NCI-H82 treated with DMSO at 0.1 percent for 48 hours (cell line): ENCODE measurements around the gene MPP1.

Experiments
- DNase-seq: peaks from one replicate; lab custom pipeline; 2025; ENCODE audit not compliant: unreplicated experiment; lab: John Stamatoyannopoulos, UW

The MPP1 gene

GRCh38 chrX:154813801-154814200 lies 8.5 kb upstream of the MPP1 start:
- no peak for DNase-seq

DNA sequence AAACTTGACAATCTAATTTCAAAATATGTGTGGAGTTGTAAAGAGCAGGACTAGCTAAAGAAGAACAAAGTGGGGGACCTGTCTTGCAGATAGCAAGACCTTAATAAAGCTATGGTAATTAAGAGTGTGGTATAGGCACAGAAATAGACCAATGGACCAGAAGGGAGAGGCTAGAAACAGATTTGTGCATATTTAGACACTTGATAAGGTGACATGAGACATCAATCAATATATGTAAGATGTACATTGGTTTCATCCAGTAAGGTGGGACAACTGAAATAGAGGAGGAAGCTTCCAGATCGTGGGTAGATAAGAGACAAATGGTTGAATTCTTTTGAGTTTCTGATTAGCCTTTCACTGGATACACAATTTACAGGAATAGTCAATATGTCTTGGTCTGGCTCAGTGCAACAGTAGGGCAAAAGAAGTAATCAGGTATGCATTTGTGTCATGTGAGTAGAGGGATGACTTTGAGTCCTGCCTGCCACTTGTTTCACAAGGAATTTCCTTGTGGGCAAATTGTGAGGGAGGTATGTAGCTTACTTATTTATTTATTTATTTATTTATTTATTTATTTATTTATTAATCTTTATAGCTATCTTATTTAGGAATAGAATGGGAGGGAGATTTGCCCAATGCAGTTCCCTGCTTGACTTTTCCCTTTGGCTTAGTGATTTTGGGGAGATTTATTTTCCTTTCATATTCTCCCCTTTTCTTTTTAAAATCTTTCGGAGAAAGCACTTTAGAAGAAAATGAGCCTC lies 7.2 kb upstream of the MPP1 start:
- DNase-seq, result no peak

DNA sequence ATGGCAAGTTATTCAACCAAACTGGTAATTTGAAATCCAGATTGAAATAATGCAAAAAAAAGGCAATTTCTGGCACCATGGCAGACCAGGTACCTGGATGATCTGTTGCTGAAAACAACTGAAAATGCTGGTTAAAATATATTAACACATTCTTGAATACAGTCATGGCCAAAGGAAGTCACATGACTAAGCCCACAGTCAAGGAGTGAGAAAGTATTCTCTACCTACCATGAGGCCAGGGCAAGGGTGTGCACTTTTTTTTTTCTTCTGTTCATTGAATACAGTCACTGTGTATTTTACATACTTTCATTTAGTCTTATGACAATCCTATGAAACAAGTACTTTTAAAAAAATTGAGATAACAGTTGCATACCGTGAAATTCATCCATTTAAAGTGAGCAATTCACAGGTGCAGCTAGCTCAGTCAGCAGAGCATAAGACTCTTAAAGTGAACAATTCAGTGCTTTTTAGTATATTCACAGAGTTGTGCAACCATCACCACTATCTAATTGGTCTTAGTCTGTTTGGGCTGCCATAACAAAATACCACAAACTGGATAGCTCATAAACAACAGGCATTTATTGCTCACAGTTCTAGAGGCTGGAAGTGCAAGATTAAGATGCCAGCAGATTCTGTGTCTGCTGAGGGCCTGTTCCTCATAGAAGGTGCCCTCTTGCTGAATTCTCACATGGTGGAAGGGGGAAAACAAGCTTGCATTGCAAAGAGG lies 4.8 kb upstream of the MPP1 start:
- DNase-seq, result no peak

- no peak for DNase-seq
These were observed 1.7 kb upstream of the MPP1 start for GRCh38 chrX:154806837-154807501.

- DNase-seq, result no peak
These were observed 409 bp upstream of the MPP1 start for GRCh38 chrX:154805696-154806091.

- DNase-seq, result no peak
These were observed 876 bp downstream of the MPP1 start for GRCh38 chrX:154804261-154804956.

GRCh38 chrX:154802947-154803346 lies 2.3 kb downstream of the MPP1 start:
- no peak for DNase-seq

- no peak for DNase-seq
These were observed 4.6 kb downstream of the MPP1 start for GRCh38 chrX:154800478-154801210.

DNA sequence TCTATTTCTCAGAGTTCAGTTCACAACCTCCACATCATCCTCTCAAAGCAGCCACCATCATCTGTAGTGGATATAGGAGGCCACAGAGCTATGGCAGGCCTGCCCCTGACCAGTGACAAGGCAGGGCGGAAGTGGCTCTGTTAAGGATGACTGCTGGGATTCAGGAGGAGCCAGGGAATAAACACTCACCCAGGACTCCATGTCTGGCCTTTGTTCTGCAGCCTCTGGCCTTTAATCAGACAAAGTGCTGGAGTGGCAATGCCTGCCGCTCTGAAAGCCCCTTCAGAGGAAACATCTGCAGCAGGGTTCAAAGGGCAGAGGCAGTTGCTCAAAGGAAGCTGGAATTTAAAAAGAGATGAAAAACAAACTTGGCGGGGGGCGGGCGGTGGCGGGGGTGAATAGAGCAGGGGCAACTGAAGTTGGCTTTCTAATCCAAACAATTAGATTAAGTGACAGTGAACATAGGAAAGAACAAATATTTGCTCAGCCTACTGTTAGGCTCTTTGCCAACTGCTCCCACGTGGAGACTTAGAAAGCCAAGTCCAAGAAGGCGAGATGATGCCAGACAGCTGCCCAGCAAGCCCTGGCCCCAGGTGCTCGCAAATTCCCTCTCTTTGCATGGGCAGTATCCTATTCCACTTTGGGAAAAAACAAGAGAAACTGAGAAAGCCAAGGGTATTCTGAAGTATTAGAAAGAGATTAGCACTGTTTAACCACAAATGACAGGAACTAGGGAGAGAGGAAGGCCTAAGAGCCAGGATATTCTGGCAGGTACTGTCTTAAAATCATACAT lies 5.5 kb downstream of the MPP1 start:
- peak; percentile 76 for DNase-seq

GRCh38 chrX:154797006-154797405 lies 8.3 kb downstream of the MPP1 start:
- no peak for DNase-seq

GRCh38 chrX:154795016-154795415 lies 10.3 kb downstream of the MPP1 start:
- DNase-seq, result no peak

DNA sequence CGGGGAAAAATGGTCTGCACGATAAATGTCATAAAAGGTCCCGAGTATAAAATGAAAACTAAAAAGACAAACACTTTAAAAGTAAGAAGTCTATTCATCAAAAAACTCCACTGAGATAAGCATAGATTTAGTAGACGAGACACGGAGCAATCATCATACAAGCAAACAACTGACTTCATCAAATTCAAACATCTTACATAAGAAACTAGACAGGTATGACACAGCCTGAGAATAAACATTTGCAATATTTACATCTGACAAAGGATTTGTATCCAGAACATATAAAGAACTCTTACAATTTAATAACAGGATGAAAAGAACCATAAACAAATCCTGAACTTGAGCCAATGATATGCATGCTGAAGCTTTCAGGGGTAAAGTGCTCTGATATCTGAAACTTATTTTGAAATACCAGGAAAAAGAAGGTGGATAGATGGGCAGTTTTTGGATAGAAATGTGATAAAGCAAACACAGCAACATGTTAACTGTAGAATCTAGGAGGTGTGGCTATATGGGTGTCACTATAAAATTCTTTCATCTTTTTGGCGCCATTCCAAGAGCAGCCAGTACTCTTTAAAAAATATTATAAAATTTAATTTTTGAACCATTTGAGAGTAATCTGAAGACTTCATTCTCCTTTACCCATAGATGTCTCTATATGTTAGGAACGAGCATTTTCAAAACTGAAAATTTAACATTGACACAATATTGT lies 12.0 kb downstream of the MPP1 start:
- no peak for DNase-seq

GRCh38 chrX:154791939-154792338 lies 13.3 kb downstream of the MPP1 start:
- DNase-seq, result no peak

- no peak for DNase-seq
These were observed 13.8 kb downstream of the MPP1 start for GRCh38 chrX:154791467-154791866.

GRCh38 chrX:154785716-154786115 lies 19.6 kb downstream of the MPP1 start:
- no peak for DNase-seq

DNA sequence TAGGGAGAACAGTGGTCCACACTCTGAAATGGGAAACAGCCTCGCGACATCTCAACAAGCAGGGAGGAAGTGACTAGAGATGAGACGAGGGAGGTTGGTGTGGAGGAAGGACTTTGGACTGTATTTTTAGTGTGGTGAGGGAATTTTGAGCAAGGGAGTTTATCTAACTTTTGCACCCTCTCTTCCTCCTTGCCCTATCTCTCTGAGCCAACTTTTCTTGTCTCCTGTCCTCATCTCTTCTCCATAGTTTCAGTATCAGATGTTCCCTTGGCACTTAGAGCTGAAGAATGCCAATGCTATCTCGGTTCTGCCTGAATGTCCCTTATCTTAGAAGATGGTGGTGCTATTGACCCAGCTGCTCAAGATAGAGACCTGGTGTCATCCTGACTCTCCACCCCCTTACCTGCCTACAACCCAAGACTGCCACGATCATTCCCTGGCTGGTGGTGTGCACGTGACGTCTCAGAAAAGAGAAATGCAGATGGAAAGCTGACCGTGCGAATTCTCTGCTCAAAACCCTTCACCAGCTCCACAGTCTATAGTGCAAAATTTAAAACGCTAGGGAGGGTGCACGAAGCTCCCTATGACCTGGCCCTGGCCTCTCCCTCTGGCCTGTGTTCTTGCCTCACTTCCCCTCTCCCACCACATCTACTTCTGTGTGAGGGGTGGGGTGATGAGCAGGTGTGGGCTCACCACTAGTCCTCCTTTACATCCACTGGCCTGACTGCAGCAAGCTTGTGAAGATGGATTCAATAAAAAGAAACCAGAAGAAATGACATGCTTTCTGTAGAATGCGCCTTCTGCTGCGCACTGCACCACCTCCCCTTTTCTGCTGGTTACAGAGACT lies 20.9 kb downstream of the MPP1 start:
- DNase-seq, result no peak

GRCh38 chrX:154780968-154781367 lies 24.3 kb downstream of the MPP1 start:
- DNase-seq, result no peak

DNA sequence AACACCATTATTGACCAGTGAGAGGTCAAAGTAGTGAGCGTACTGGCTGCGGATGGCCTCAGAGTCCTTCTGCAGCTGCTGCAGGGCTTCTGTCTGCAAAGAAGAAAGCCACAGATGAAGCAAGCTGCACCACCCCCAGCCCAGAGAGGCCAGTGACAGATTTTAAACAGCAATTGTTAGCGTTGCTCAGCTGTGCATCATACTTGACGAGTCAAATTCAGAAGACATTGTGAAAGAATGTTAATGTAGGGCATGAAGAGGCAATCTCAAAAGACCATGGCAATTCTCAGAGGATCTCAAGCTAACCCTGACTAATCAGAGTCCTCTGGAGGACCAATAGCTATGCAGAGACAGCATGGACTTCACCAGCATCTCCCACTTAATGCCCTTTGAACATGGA lies 26.0 kb downstream of the MPP1 start:
- DNase-seq, result no peak
